HG03025 (cell line): ENCODE measurements around the gene SHANK3.

Experiments used
- ATAC-seq: cut with Tn5 transposase; IDR thresholded peaks from one replicate; pipeline ENCODE4 v1.9.1; 2021; ENCODE audit warnings: mild to moderate bottlenecking, moderate library complexity; ENCODE audit not compliant: unreplicated experiment, low FRiP score

SHANK3 gene

GRCh38 chr22:50697667-50698506 lies 25.3 kb downstream of the SHANK3 start:
- no peak for ATAC-seq

GRCh38 chr22:50698546-50698945 lies 25.9 kb downstream of the SHANK3 start:
- ATAC-seq = no peak

GRCh38 chr22:50699001-50699755 lies 26.6 kb downstream of the SHANK3 start:
- ATAC-seq = no peak

- no peak for ATAC-seq
Observed at GRCh38 chr22:50699756-50700386, 27.2 kb downstream of the SHANK3 start.

DNA sequence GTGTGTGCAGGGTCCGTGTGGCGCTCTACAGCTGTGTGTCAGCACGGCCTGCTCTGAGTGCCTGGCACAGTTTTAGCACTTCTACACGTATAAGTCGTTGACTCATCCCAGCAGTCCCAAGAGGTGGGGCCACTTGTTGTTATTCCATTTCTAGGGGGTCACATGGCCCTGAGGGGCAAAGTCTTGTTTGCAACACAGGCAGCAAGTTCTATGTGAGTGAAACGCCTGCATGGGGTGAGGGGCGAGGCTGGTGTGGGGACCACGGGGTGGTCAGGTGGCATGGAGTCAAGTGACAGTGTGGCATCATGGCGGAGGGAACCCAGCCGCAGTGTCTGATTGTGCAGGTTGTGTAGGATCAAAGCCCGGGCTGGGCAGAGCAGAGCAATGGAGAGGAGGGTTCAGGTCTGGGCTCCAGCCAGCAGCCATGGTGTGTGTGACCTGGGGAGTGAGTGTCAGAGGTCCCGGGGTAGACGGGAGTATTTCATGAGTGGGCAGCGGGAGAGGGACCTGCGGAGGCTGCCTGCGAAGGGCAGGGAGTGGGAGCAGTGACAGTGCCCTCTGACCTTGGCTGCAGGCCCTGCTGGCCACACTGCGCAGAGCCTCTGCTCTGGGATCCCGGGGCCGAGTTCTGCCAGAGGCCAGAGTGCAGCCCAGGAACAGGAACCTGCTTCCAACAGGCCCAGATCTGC lies 27.9 kb downstream of the SHANK3 start:
- ATAC-seq = no peak

GRCh38 chr22:50701076-50701419 lies 28.4 kb downstream of the SHANK3 start:
- no peak for ATAC-seq

GRCh38 chr22:50701428-50702154 lies 29.0 kb downstream of the SHANK3 start:
- ATAC-seq = no peak

- ATAC-seq = no peak
Observed at GRCh38 chr22:50702261-50702671, 29.6 kb downstream of the SHANK3 start.

DNA sequence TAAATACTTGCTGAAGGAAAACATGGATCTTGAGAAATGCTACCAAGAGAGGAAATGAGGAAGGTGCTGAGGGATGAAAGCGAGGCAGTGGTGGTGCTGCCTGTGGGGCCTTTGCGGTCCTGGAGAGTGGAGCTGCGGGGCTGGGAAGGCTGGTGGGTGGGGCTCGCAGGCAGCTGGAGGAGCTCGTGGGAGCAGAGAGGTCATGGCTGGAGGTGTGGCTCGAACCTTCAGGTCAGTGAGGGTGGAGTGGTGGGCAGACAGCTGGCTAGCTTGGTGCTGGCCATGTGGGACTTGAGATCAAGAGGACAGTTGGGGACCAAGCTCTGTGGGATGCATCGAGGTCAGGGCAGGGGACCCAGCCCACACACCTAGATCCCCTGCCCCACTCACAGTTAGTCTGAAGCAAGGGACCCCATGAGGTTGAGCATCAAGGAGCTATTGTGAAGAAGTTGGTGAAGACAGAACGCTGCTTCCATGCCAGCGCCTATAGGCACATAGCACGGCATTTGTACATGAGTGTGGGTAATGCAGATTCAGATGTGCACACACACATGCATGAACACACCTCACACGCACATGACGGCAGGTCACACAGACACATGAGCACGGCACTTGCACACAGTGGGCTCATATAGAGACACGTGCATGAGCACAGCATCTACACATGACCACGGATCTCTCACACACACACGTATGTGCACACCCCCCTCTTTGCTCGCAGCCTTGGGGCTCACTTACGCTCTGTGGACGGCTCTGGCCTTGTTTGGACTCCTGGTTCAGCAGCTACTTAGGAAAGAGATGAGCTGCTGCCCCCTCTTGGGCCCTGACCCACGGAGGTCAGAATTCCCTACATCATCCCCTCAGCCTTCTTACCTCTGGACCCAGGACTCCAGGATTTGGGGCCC lies 30.4 kb downstream of the SHANK3 start:
- ATAC-seq = no peak

DNA sequence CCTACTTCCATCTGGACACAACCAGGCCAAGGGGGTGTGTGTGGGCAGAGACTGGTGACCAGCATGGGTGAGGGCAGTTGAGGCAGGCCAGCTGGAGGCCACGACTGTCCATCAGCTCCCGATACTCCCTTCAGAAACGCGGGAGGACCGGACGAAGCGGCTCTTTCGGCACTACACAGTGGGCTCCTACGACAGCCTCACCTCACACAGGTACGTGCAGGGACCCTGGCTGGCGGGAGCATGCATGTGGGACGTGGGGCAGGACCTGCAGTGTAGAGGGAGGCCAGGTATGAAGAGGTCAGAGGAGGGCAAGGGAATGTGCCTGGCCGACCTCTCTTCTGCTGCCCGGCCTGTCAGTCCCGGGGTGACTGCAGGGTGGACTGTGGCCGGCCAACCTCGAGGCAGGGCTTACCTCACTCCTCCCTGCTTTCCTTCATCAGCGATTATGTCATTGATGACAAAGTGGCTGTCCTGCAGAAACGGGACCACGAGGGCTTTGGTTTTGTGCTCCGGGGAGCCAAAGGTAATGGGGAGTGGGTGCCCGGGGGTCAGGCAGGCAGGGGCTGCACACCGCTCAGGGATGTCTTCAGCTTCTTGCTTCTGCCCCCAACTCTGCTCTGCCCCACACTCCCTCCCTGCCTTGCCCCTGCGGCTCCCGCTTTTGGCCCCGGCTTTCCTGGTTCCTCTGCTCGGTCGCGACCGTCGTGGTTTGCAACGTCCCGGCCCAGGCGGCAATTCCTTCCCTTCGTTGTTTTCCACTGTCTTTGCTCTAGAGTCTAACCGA lies 31.3 kb downstream of the SHANK3 start:
- ATAC-seq = no peak

GRCh38 chr22:50704510-50705218 lies 32.0 kb downstream of the SHANK3 start:
- ATAC-seq = no peak

DNA sequence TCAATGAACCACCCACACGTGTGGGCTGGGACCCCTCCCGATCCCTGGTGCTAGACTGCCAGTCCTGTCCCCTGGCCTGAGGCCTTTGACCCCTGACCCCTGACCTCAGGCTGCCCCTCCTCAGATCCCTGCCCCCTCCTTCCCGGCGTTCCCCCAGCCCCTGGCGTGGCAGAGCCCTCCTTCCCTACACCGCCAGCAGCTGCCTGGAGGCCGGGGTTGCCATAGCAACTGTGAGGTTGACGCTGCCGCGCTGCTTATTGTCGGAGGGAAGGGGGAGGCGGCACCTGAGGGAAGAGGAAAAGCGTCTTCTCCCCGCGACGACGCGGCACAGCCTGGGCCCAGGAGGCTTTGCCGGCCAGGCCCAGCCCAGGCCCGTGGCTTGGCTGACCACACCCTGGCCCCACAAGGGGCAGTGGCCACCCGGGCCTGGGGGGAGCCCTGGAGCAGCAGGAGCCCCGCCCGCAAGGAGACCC lies 32.6 kb downstream of the SHANK3 start:
- ATAC-seq = no peak

DNA sequence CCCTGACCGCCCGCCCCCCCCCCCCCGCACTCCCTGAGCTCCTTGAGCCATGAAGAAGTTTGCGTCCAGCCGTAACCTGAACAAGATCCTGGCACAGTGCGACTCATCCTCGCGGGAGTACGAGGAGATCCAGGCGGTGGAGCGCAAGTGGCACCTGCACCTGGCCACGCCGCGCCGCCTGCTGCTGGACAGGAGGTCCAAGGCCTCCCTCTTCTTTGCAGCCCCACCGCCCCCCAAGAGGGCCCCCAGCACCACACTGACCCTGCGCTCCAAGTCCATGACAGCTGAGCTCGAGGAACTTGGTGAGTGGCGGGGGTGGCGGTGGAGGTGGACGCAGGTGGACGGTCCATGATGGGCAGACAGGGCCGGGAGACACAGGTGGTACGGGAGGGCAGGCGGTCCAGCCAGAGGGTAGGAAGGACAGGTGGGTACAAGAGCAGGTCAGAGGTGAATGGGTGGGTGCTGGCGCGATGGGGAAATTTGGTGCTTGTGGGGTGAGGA lies 33.3 kb downstream of the SHANK3 start:
- ATAC-seq = no peak

- no peak for ATAC-seq
Observed at GRCh38 chr22:50706481-50707125, 34.0 kb downstream of the SHANK3 start.

GRCh38 chr22:50708474-50708873 lies 35.9 kb downstream of the SHANK3 start:
- ATAC-seq = no peak

DNA sequence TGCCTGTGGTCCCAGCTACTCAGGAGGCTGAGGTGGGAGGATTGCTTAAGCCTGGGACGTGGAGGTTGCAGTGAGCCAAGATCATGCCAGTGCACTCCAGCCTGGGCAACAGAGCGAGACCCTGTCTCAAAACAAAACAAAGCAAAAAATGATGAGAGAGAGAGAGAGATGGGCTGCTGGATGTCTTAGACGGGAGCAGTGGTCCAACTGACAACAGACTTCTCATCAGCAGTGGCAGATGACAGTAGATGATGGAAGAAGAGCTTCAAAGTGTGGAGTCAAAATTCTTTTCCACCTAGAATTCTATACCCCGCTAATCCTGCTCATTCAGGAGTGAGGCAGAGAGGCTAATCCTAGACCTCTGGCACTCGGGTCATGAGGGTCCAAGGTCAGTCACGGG lies 36.4 kb downstream of the SHANK3 start:
- ATAC-seq = no peak

DNA sequence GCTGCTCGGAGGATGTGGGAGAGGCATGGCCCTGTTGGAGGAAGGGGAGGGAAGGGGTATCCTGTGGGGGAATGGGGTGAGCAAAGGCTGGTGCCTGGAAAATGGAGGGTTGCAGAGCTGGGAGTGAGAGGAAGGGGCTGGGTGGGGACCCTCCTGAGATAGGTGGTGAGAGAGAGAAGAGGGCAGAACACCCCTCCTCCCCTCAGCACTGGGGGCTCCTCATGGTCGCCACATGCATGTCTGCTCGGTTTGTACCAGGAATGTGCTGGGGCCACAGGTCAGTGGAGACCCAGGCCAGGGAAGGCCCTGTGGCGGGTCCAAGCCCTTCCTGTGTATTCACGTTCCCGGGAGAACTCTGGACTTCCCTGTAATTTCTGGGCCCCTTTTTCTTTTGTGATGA lies 37.6 kb downstream of the SHANK3 start:
- no peak for ATAC-seq
